Measurements from ENCODE around the gene RAP1GDS1. TPM values are rescaled to one million over a fixed set of nuclear protein-coding genes. Genes with fewer than 3 reads are reported as not detected.

Gene RAP1GDS1
- total and polyA plus RNA-seq, 4 donors: 11.2 to 19.4 (median 16.0) TPM

- H3K27ac ChIP-seq (ENCODE audit: low read depth in 1 of 2, low read length in 2 of 2): no peak overlapping the region
- 92% methylated on average over 2 of the region's 2 CpGs for WGBS
- peaks cover 0 to 15% (median 0%) of the 10 kb centered on the region in 4 donors for H3K36me3 ChIP-seq (ENCODE audit: control insufficient read depth in 4 of 4, insufficient read depth in 3 of 4, low read depth in 1 of 4, low read length in 3 of 4)
- TF ChIP-seq HNF4A (conservative IDR thresholded peaks at IDR 0.05) (no peak), RXRA (IDR thresholded peaks at IDR 0.05) (no peak), NR2F2 (IDR thresholded peaks at IDR 0.05) (no peak), FOXA2 (IDR thresholded peaks at IDR 0.05) (no peak), RAD21 (IDR thresholded peaks at IDR 0.05) (no peak), HNF4G (IDR thresholded peaks at IDR 0.05) (no peak), SP1 (IDR thresholded peaks at IDR 0.05) (no peak), EGR1 (IDR thresholded peaks at IDR 0.05; ENCODE audit: low read depth in 2 of 2) (no peak), FOXA1 (IDR thresholded peaks at IDR 0.05) (no peak)
- TF ChIP-seq, protein P1, sequence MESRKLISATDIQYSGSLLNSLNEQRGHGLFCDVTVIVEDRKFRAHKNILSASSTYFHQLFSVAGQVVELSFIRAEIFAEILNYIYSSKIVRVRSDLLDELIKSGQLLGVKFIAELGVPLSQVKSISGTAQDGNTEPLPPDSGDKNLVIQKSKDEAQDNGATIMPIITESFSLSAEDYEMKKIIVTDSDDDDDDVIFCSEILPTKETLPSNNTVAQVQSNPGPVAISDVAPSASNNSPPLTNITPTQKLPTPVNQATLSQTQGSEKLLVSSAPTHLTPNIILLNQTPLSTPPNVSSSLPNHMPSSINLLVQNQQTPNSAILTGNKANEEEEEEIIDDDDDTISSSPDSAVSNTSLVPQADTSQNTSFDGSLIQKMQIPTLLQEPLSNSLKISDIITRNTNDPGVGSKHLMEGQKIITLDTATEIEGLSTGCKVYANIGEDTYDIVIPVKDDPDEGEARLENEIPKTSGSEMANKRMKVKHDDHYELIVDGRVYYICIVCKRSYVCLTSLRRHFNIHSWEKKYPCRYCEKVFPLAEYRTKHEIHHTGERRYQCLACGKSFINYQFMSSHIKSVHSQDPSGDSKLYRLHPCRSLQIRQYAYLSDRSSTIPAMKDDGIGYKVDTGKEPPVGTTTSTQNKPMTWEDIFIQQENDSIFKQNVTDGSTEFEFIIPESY (IDR thresholded peaks at IDR 0.05): no peak
- TF ChIP-seq, protein P2, sequence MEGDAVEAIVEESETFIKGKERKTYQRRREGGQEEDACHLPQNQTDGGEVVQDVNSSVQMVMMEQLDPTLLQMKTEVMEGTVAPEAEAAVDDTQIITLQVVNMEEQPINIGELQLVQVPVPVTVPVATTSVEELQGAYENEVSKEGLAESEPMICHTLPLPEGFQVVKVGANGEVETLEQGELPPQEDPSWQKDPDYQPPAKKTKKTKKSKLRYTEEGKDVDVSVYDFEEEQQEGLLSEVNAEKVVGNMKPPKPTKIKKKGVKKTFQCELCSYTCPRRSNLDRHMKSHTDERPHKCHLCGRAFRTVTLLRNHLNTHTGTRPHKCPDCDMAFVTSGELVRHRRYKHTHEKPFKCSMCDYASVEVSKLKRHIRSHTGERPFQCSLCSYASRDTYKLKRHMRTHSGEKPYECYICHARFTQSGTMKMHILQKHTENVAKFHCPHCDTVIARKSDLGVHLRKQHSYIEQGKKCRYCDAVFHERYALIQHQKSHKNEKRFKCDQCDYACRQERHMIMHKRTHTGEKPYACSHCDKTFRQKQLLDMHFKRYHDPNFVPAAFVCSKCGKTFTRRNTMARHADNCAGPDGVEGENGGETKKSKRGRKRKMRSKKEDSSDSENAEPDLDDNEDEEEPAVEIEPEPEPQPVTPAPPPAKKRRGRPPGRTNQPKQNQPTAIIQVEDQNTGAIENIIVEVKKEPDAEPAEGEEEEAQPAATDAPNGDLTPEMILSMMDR (IDR thresholded peaks at IDR 0.05; ENCODE audit: low read depth, low read length, missing input control): no peak
- TF ChIP-seq, protein P3, sequence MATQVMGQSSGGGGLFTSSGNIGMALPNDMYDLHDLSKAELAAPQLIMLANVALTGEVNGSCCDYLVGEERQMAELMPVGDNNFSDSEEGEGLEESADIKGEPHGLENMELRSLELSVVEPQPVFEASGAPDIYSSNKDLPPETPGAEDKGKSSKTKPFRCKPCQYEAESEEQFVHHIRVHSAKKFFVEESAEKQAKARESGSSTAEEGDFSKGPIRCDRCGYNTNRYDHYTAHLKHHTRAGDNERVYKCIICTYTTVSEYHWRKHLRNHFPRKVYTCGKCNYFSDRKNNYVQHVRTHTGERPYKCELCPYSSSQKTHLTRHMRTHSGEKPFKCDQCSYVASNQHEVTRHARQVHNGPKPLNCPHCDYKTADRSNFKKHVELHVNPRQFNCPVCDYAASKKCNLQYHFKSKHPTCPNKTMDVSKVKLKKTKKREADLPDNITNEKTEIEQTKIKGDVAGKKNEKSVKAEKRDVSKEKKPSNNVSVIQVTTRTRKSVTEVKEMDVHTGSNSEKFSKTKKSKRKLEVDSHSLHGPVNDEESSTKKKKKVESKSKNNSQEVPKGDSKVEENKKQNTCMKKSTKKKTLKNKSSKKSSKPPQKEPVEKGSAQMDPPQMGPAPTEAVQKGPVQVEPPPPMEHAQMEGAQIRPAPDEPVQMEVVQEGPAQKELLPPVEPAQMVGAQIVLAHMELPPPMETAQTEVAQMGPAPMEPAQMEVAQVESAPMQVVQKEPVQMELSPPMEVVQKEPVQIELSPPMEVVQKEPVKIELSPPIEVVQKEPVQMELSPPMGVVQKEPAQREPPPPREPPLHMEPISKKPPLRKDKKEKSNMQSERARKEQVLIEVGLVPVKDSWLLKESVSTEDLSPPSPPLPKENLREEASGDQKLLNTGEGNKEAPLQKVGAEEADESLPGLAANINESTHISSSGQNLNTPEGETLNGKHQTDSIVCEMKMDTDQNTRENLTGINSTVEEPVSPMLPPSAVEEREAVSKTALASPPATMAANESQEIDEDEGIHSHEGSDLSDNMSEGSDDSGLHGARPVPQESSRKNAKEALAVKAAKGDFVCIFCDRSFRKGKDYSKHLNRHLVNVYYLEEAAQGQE (IDR thresholded peaks at IDR 0.05): no peak
- H3K4me3 ChIP-seq (ENCODE audit: low read depth in 1 of 3, low read length in 3 of 3): no peak overlapping the region
- no peak for DNase-seq (ENCODE audit: low spot score)
- H3K27me3 ChIP-seq (ENCODE audit: control insufficient read depth in 4 of 4, insufficient read depth in 4 of 4, low read length in 3 of 4): no peaks in the 10 kb centered on the region
- H3K4me1 ChIP-seq (ENCODE audit: control insufficient read depth in 4 of 4, insufficient read depth in 4 of 4, low read length in 3 of 4): peaks cover 0 to 3% (median 0%) of the 10 kb centered on the region in 4 donors
- no peaks in the 10 kb centered on the region for H3K9me3 ChIP-seq (ENCODE audit: control insufficient read depth in 4 of 4, low read length in 3 of 4)
- H3K9ac ChIP-seq (ENCODE audit: low read depth in 1 of 2, low read length in 2 of 2): no peak overlapping the region
Observed at GRCh38 chr4:98290511-98290910, 29.3 kb downstream of the RAP1GDS1 start.

DNA sequence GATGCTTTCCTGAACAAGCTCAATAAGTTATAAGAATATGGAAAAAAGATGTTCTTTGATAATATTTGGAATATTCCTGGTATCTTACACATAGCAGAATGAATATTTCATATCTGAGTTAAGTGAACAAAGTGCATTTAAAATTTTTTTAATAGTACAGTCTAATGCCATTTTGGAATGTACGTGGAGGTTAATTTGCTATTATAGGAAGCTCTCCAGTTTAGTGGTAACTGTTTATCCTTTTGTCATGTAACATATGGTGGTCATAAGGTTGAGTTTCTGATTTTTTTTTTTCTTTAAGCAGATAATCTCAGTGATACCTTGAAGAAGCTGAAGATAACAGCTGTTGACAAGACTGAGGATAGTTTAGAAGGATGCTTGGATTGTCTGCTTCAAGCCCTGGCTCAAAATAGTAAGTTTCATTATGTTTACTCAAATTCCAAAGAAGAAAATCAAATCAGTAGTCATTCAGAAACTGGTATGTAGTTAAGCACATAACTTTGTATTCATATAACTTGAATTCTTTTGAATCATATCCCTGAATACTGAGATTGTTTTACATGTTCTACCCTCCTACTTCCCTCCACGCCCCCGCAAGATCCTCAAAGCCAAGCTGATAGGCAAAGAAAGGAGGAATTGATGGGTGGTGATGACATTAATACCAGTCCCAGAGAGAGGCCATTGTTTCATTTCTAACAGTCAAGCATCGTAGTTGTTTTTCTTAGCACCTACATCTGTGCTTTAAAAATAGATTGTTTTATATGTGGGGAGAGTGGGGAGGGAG, 32.1 kb downstream of the RAP1GDS1 start:
- Histone ChIP-seq H3K27me3 (ENCODE audit: control insufficient read depth in 4 of 4, insufficient read depth in 4 of 4, low read length in 3 of 4) (no peaks in the 10 kb centered on the region), H3K4me1 (ENCODE audit: control insufficient read depth in 4 of 4, insufficient read depth in 4 of 4, low read length in 3 of 4) (peaks cover 0 to 3% (median 0%) of the 10 kb centered on the region in 4 donors), H3K36me3 (ENCODE audit: control insufficient read depth in 4 of 4, insufficient read depth in 3 of 4, low read depth in 1 of 4, low read length in 3 of 4) (peaks cover 0 to 16% (median 0%) of the 10 kb centered on the region in 4 donors), H3K9ac (ENCODE audit: low read depth in 1 of 2, low read length in 2 of 2) (no peak overlapping the region), H3K27ac (ENCODE audit: low read depth in 1 of 2, low read length in 2 of 2) (no peak overlapping the region), H3K4me3 (ENCODE audit: low read depth in 1 of 3, low read length in 3 of 3) (no peak overlapping the region), H3K9me3 (ENCODE audit: control insufficient read depth in 4 of 4, low read length in 3 of 4) (no peaks in the 10 kb centered on the region)
- TF ChIP-seq GABPA (IDR thresholded peaks at IDR 0.05 in 1 of 2, conservative IDR thresholded peaks at IDR 0.05 in 1 of 2): no peak
- TF ChIP-seq, protein P1 (IDR thresholded peaks at IDR 0.05): no peak
- no peak for TF ChIP-seq JUND (IDR thresholded peaks at IDR 0.05)
- TF ChIP-seq, protein P4, sequence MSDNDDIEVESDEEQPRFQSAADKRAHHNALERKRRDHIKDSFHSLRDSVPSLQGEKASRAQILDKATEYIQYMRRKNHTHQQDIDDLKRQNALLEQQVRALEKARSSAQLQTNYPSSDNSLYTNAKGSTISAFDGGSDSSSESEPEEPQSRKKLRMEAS (IDR thresholded peaks at IDR 0.05): no peak
- TF ChIP-seq NR2F2 (IDR thresholded peaks at IDR 0.05): no peak
- no peak for TF ChIP-seq HNF4A (conservative IDR thresholded peaks at IDR 0.05)
- TF ChIP-seq ATF3 (IDR thresholded peaks at IDR 0.05): no peak
- no peak for DNase-seq (ENCODE audit: low spot score)
- WGBS: 94% methylated on average over 4 of the region's 4 CpGs
